GM13976 (cell line): ENCODE measurements around the gene RBFOX2.

Experiments
- DNase-seq: peaks from one replicate; pipeline ENCODE4 v3.0.0; 2012; ENCODE audit warnings: low spot score
- CTCF ChIP-seq: IDR thresholded peaks from 2 replicates; pipeline ENCODE4 v1.5.1; 2012; ENCODE audit warnings: borderline replicate concordance, mild to moderate bottlenecking; ENCODE audit not compliant: insufficient read depth; ENCODE audit errors: extremely low read depth, missing control alignments, control extremely low read depth
- in situ Hi-C: fragments of 300-500 bp; cut with MboI; formaldehyde crosslinking; loops from one replicate; pipeline ENCODE4 v1.12.0; 2022; ENCODE audit warnings: low sequenced_read_pairs, mixed read lengths, inconsistent platforms; ENCODE audit not compliant: unreplicated experiment

Gene RBFOX2

GRCh38 chr22:35921044-35921443 lies 107.6 kb downstream of the RBFOX2 start:
- in situ Hi-C loops: loop anchor here (10.0 kb wide), 1 partner anchor 286 kb away; no protein-coding TSS in a partner anchor
- no peak for TF ChIP-seq CTCF
- no peak for DNase-seq

- no peak for DNase-seq
- no peak for TF ChIP-seq CTCF
- in situ Hi-C loops: no loop called here
These were observed 109.6 kb downstream of the RBFOX2 start for GRCh38 chr22:35919002-35919542.

- TF ChIP-seq CTCF: no peak
- no peak for DNase-seq
- in situ Hi-C loops: no loop called here
These were observed 110.2 kb downstream of the RBFOX2 start for GRCh38 chr22:35918456-35918855.

- no peak for TF ChIP-seq CTCF
- in situ Hi-C loops: no loop called here
- DNase-seq: no peak
These were observed 111.0 kb downstream of the RBFOX2 start for GRCh38 chr22:35917651-35918050.

GRCh38 chr22:35915477-35916013 lies 113.1 kb downstream of the RBFOX2 start:
- DNase-seq: no peak
- in situ Hi-C loops: no loop called here
- no peak for TF ChIP-seq CTCF

- no peak for TF ChIP-seq CTCF
- in situ Hi-C loops: no loop called here
- no peak for DNase-seq
These were observed 113.8 kb downstream of the RBFOX2 start for GRCh38 chr22:35914665-35915476.

GRCh38 chr22:35914357-35914664 lies 114.3 kb downstream of the RBFOX2 start:
- no peak for TF ChIP-seq CTCF
- in situ Hi-C loops: no loop called here

More at GRCh38 chr22:35914357-35914664, 114.3 kb downstream of the RBFOX2 start:
- DNase-seq: no peak
